Left lung (tissue), 10 donors: ENCODE data around the gene STK39. TPM values are rescaled to one million over a fixed set of nuclear protein-coding genes. Genes with fewer than 3 reads are reported as not detected.

Source experiments
- ATAC-seq: fragments of 200-7000 bp; cut with Tn5 transposase; one replicate; pipeline ENCODE4 v1.9.1; 2020; ENCODE audit warnings: moderate library complexity
- DNase-seq, 4 donors: peaks; one replicate each; pipeline ENCODE4 v3.0.0-alpha.2; 2013 to 2020
- H3K27ac ChIP-seq, 2 donors: fragments of 200-600 bp; sonication (generic) in 1 of 2; one replicate each; pipeline versions ENCODE4 v1.5.0 to v1.8.0; 2020 to 2021
- H3K27me3 ChIP-seq, 2 donors: fragments of 200-600 bp; sonication (generic) in 1 of 2; one replicate each; pipeline versions ENCODE4 v1.5.0 to v1.8.0; 2020 to 2021
- H3K36me3 ChIP-seq, 2 donors: fragments of 200-600 bp; sonication (generic) in 1 of 2; one replicate each; pipeline versions ENCODE4 v1.5.0 to v1.8.0; 2020 to 2021
- H3K4me1 ChIP-seq, 2 donors: fragments of 200-600 bp; one replicate each; pipeline ENCODE4 v1.8.0; 2021
- H3K4me3 ChIP-seq, 2 donors: fragments of 200-600 bp; sonication (generic) in 1 of 2; one replicate each; pipeline versions ENCODE4 v1.5.0 to v1.8.0; 2020 to 2021; ENCODE audit warnings: mild to moderate bottlenecking in 1 of 2
- H3K9me3 ChIP-seq, 2 donors: fragments of 200-600 bp; sonication (generic) in 1 of 2; one replicate each; pipeline versions ENCODE4 v1.5.0 to v1.8.0; 2020 to 2021
- CTCF ChIP-seq, 2 donors: fragments of 200-600 bp; sonication (generic) in 1 of 2; IDR thresholded peaks; one replicate each; pipeline versions ENCODE4 v1.5.0 to v1.8.0; 2021; ENCODE audit warnings: antibody characterized with exemption in 2 of 2
- intact Hi-C, 2 donors: fragments of 100-400 bp; cut with DNase I; formaldehyde crosslinking; loops; one replicate each; pipeline versions ENCODE4 v1.11.2 to v1.14.2; 2022
- polyA plus RNA-seq, 6 donors: library from polyadenylated mRNA; unstranded; fragments of 120-200 nt; gene quantifications; one replicate each; pipeline ENCODE4 v1.2.1, GENCODE V29; 2013; ENCODE audit not compliant: insufficient read length in 6 of 6
- total RNA-seq, 2 donors: library from RNA; stranded (reverse); fragmentation: NEBNext Ultra II Directional; extraction: Animal tissue kit (Norgen Biotek cat#: 25700); gene quantifications; one replicate each; pipeline ENCODE4 v1.2.1, GENCODE V29; 2021
- donor health status: DM: no; HTN: yes; CAD: no.
- donor health status: DM: no; HTN: no; CAD: no.

STK39 gene
- total and polyA plus RNA-seq, 8 donors, result 15.7 to 31.3 (median 27.0) TPM

- Histone ChIP-seq H3K4me1 (peaks cover 0 to 3% of the 10 kb centered on the region in 2 donors), H3K27me3 (no peaks in the 10 kb centered on the region), H3K27ac (no peak overlapping the region), H3K9me3 (no peaks in the 10 kb centered on the region), H3K36me3 (no peaks in the 10 kb centered on the region), H3K4me3 (no peak overlapping the region)
- intact Hi-C loops, result no loop called here
- no peak for ATAC-seq
- no peak for DNase-seq
- no peak for TF ChIP-seq CTCF (IDR thresholded peaks at IDR 0.05)
Observed at GRCh38 chr2:168171059-168171762, 76.2 kb downstream of the STK39 start.

- no peak for TF ChIP-seq CTCF (IDR thresholded peaks at IDR 0.05)
- peaks cover 0 to 6% of the 10 kb centered on the region in 2 donors for H3K4me1 ChIP-seq
- ATAC-seq (no peak), DNase-seq (no peak)
- no peaks in the 10 kb centered on the region for H3K9me3 ChIP-seq
- intact Hi-C loops, result no loop called here
- H3K27me3 ChIP-seq, result no peaks in the 10 kb centered on the region
- H3K36me3 ChIP-seq, result no peaks in the 10 kb centered on the region
- no peak overlapping the region for H3K4me3 ChIP-seq
- H3K27ac ChIP-seq, result no peak overlapping the region
Observed at GRCh38 chr2:168169097-168169745, 78.2 kb downstream of the STK39 start.

- no peaks in the 10 kb centered on the region for H3K36me3 ChIP-seq
- no peak for TF ChIP-seq CTCF (IDR thresholded peaks at IDR 0.05)
- H3K4me3 ChIP-seq, result no peak overlapping the region
- no peaks in the 10 kb centered on the region for H3K9me3 ChIP-seq
- H3K27me3 ChIP-seq, result no peaks in the 10 kb centered on the region
- intact Hi-C loops, result no loop called here
- DNase-seq (no peak), ATAC-seq (no peak)
- H3K4me1 ChIP-seq, result peaks cover 0 to 6% of the 10 kb centered on the region in 2 donors
- H3K27ac ChIP-seq, result no peak overlapping the region
Observed at GRCh38 chr2:168167511-168168263, 79.7 kb downstream of the STK39 start.

- H3K27me3 ChIP-seq, result no peaks in the 10 kb centered on the region
- no peak for DNase-seq
- no peaks in the 10 kb centered on the region for H3K36me3 ChIP-seq
- no peak overlapping the region for H3K27ac ChIP-seq
- peaks cover 0 to 6% of the 10 kb centered on the region in 2 donors for H3K4me1 ChIP-seq
- H3K9me3 ChIP-seq, result no peaks in the 10 kb centered on the region
- no peak for TF ChIP-seq CTCF (IDR thresholded peaks at IDR 0.05)
- peak; percentile 54 for ATAC-seq
- no peak overlapping the region for H3K4me3 ChIP-seq
- intact Hi-C loops, result no loop called here
Observed at GRCh38 chr2:168166902-168167510, 80.4 kb downstream of the STK39 start.
